ENCODE results near the gene WWOX.

Gene WWOX

GRCh38 chr16:78102122-78102660 lies 2.7 kb downstream of the WWOX start:
- H3K79me2 ChIP-seq (ENCODE audit: control insufficient read depth, insufficient read depth, low read length, poor library complexity) = peaks cover 3% of the 10 kb centered on the region
- no peak overlapping the region for H2BK5ac ChIP-seq (ENCODE audit: low read depth, low read length, poor library complexity)
- no peak overlapping the region for H2BK120ac ChIP-seq (ENCODE audit: insufficient read depth, low read length, poor library complexity)
- no peak overlapping the region for H2AK5ac ChIP-seq (ENCODE audit: low read length)
- H3K27ac ChIP-seq (ENCODE audit: low read depth, low read length) = no peak overlapping the region
- H3K14ac ChIP-seq (ENCODE audit: low read length) = no peak overlapping the region
- no peak overlapping the region for H4K12ac ChIP-seq (ENCODE audit: low read depth, low read length)
- no peak overlapping the region for H3K4me2 ChIP-seq (ENCODE audit: low read length)
- H3K27me3 ChIP-seq (ENCODE audit: insufficient read depth, low read length) = no peaks in the 10 kb centered on the region
- H3K23ac ChIP-seq (ENCODE audit: low read length) = no peak overlapping the region
- H3K4me1 ChIP-seq (ENCODE audit: control insufficient read depth in 1 of 2, insufficient read depth in 2 of 2, low read length in 2 of 2) = peaks cover 3 to 6% of the 10 kb centered on the region in 2 experiments
- H2AFZ ChIP-seq (ENCODE audit: insufficient read depth, low read length, poor library complexity) = no peak overlapping the region
- H2BK12ac ChIP-seq (ENCODE audit: low read length) = no peak overlapping the region
- H3K18ac ChIP-seq (ENCODE audit: low read length) = no peak overlapping the region
- H3K9me3 ChIP-seq (ENCODE audit: insufficient read depth, low read depth, low read length) = peaks cover 2% of the 10 kb centered on the region
- no peak overlapping the region for H4K91ac ChIP-seq (ENCODE audit: low read depth, low read length)
- no peak overlapping the region for H3K9ac ChIP-seq (ENCODE audit: low read length)
- H4K8ac ChIP-seq (ENCODE audit: low read depth, low read length) = no peak overlapping the region
- H3K4ac ChIP-seq (ENCODE audit: low read depth, low read length) = no peak overlapping the region
- H3K36me3 ChIP-seq (ENCODE audit: control insufficient read depth in 1 of 2, insufficient read depth in 2 of 2, low read length in 2 of 2) = peaks cover 0 to 5% of the 10 kb centered on the region in 2 experiments
- no peak for DNase-seq
- peaks cover 3% of the 10 kb centered on the region for H3K79me1 ChIP-seq (ENCODE audit: low read length)
- no peak overlapping the region for H3K4me3 ChIP-seq (ENCODE audit: low read depth, low read length)
- WGBS (ENCODE audit: extremely low coverage, insufficient coverage, insufficient read length) = no CpG with 5 or more reads among the region's 5 CpGs

- peaks cover 3% of the 10 kb centered on the region for H3K79me1 ChIP-seq (ENCODE audit: low read length)
- H3K4me2 ChIP-seq (ENCODE audit: low read length) = no peak overlapping the region
- no peaks in the 10 kb centered on the region for H3K27me3 ChIP-seq (ENCODE audit: insufficient read depth, low read length)
- H3K79me2 ChIP-seq (ENCODE audit: control insufficient read depth, insufficient read depth, low read length, poor library complexity) = peaks cover 3% of the 10 kb centered on the region
- H3K36me3 ChIP-seq (ENCODE audit: control insufficient read depth in 1 of 2, insufficient read depth in 2 of 2, low read length in 2 of 2) = peaks cover 0 to 5% of the 10 kb centered on the region in 2 experiments
- no peak overlapping the region for H3K27ac ChIP-seq (ENCODE audit: low read depth, low read length)
- no peak overlapping the region for H2BK5ac ChIP-seq (ENCODE audit: low read depth, low read length, poor library complexity)
- no CpG with 5 or more reads among the region's 11 CpGs for WGBS (ENCODE audit: extremely low coverage, insufficient coverage, insufficient read length)
- H3K9me3 ChIP-seq (ENCODE audit: insufficient read depth, low read depth, low read length) = peaks cover 2% of the 10 kb centered on the region
- H4K12ac ChIP-seq (ENCODE audit: low read depth, low read length) = no peak overlapping the region
- H3K18ac ChIP-seq (ENCODE audit: low read length) = no peak overlapping the region
- no peak overlapping the region for H3K23ac ChIP-seq (ENCODE audit: low read length)
- no peak overlapping the region for H2BK12ac ChIP-seq (ENCODE audit: low read length)
- no peak for DNase-seq
- no peak overlapping the region for H4K91ac ChIP-seq (ENCODE audit: low read depth, low read length)
- H3K4me3 ChIP-seq (ENCODE audit: low read depth, low read length) = no peak overlapping the region
- H2BK120ac ChIP-seq (ENCODE audit: insufficient read depth, low read length, poor library complexity) = no peak overlapping the region
- H4K8ac ChIP-seq (ENCODE audit: low read depth, low read length) = no peak overlapping the region
- no peak overlapping the region for H3K4ac ChIP-seq (ENCODE audit: low read depth, low read length)
- H2AFZ ChIP-seq (ENCODE audit: insufficient read depth, low read length, poor library complexity) = no peak overlapping the region
- no peak overlapping the region for H2AK5ac ChIP-seq (ENCODE audit: low read length)
- H3K4me1 ChIP-seq (ENCODE audit: control insufficient read depth in 1 of 2, insufficient read depth in 2 of 2, low read length in 2 of 2) = peaks cover 3 to 6% of the 10 kb centered on the region in 2 experiments
- H3K9ac ChIP-seq (ENCODE audit: low read length) = no peak overlapping the region
- no peak overlapping the region for H3K14ac ChIP-seq (ENCODE audit: low read length)
Measured at GRCh38 chr16:78102865-78103264, 3.4 kb downstream of the WWOX start.

- H3K18ac ChIP-seq (ENCODE audit: low read length) = no peak overlapping the region
- no peak overlapping the region for H3K4me3 ChIP-seq (ENCODE audit: low read depth, low read length)
- H2BK5ac ChIP-seq (ENCODE audit: low read depth, low read length, poor library complexity) = no peak overlapping the region
- H4K8ac ChIP-seq (ENCODE audit: low read depth, low read length) = no peak overlapping the region
- no peak overlapping the region for H3K23ac ChIP-seq (ENCODE audit: low read length)
- H3K9me3 ChIP-seq (ENCODE audit: insufficient read depth, low read depth, low read length) = peaks cover 2% of the 10 kb centered on the region
- H4K91ac ChIP-seq (ENCODE audit: low read depth, low read length) = no peak overlapping the region
- no peak overlapping the region for H3K27ac ChIP-seq (ENCODE audit: low read depth, low read length)
- no CpG with 5 or more reads among the region's 4 CpGs for WGBS (ENCODE audit: extremely low coverage, insufficient coverage, insufficient read length)
- no peaks in the 10 kb centered on the region for H3K27me3 ChIP-seq (ENCODE audit: insufficient read depth, low read length)
- no peak overlapping the region for H3K4me2 ChIP-seq (ENCODE audit: low read length)
- H3K9ac ChIP-seq (ENCODE audit: low read length) = no peak overlapping the region
- H2BK120ac ChIP-seq (ENCODE audit: insufficient read depth, low read length, poor library complexity) = no peak overlapping the region
- no peak overlapping the region for H4K12ac ChIP-seq (ENCODE audit: low read depth, low read length)
- no peak overlapping the region for H2BK12ac ChIP-seq (ENCODE audit: low read length)
- no peaks in the 10 kb centered on the region for H3K4me1 ChIP-seq (ENCODE audit: control insufficient read depth in 1 of 2, insufficient read depth in 2 of 2, low read length in 2 of 2)
- H3K4ac ChIP-seq (ENCODE audit: low read depth, low read length) = no peak overlapping the region
- H3K79me2 ChIP-seq (ENCODE audit: control insufficient read depth, insufficient read depth, low read length, poor library complexity) = no peaks in the 10 kb centered on the region
- no peak overlapping the region for H2AK5ac ChIP-seq (ENCODE audit: low read length)
- no peak overlapping the region for H3K14ac ChIP-seq (ENCODE audit: low read length)
- no peak overlapping the region for H2AFZ ChIP-seq (ENCODE audit: insufficient read depth, low read length, poor library complexity)
- no peak for DNase-seq
- H3K79me1 ChIP-seq (ENCODE audit: low read length) = no peaks in the 10 kb centered on the region
- peaks cover 6 to 7% of the 10 kb centered on the region in 2 experiments for H3K36me3 ChIP-seq (ENCODE audit: control insufficient read depth in 1 of 2, insufficient read depth in 2 of 2, low read length in 2 of 2)
Measured at GRCh38 chr16:78105517-78105916, 6.1 kb downstream of the WWOX start.

GRCh38 chr16:78106686-78107085 lies 7.2 kb downstream of the WWOX start:
- no CpG with 5 or more reads among the region's 8 CpGs for WGBS (ENCODE audit: extremely low coverage, insufficient coverage, insufficient read length)
- H2AK5ac ChIP-seq (ENCODE audit: low read length) = no peak overlapping the region
- no peak overlapping the region for H2AFZ ChIP-seq (ENCODE audit: insufficient read depth, low read length, poor library complexity)
- H2BK12ac ChIP-seq (ENCODE audit: low read length) = no peak overlapping the region
- H3K18ac ChIP-seq (ENCODE audit: low read length) = no peak overlapping the region
- H3K27me3 ChIP-seq (ENCODE audit: insufficient read depth, low read length) = no peaks in the 10 kb centered on the region
- H3K79me2 ChIP-seq (ENCODE audit: control insufficient read depth, insufficient read depth, low read length, poor library complexity) = no peaks in the 10 kb centered on the region
- peaks cover 6 to 9% of the 10 kb centered on the region in 2 experiments for H3K36me3 ChIP-seq (ENCODE audit: control insufficient read depth in 1 of 2, insufficient read depth in 2 of 2, low read length in 2 of 2)
- no peak overlapping the region for H2BK5ac ChIP-seq (ENCODE audit: low read depth, low read length, poor library complexity)
- H4K91ac ChIP-seq (ENCODE audit: low read depth, low read length) = no peak overlapping the region
- no peak overlapping the region for H3K4ac ChIP-seq (ENCODE audit: low read depth, low read length)
- H3K27ac ChIP-seq (ENCODE audit: low read depth, low read length) = no peak overlapping the region
- H3K4me3 ChIP-seq (ENCODE audit: low read depth, low read length) = no peak overlapping the region
- no peak overlapping the region for H3K9ac ChIP-seq (ENCODE audit: low read length)
- no peak overlapping the region for H3K14ac ChIP-seq (ENCODE audit: low read length)
- H3K4me2 ChIP-seq (ENCODE audit: low read length) = no peak overlapping the region
- peaks cover 2% of the 10 kb centered on the region for H3K9me3 ChIP-seq (ENCODE audit: insufficient read depth, low read depth, low read length)
- H3K79me1 ChIP-seq (ENCODE audit: low read length) = no peaks in the 10 kb centered on the region
- no peaks in the 10 kb centered on the region for H3K4me1 ChIP-seq (ENCODE audit: control insufficient read depth in 1 of 2, insufficient read depth in 2 of 2, low read length in 2 of 2)
- no peak overlapping the region for H3K23ac ChIP-seq (ENCODE audit: low read length)
- no peak overlapping the region for H4K12ac ChIP-seq (ENCODE audit: low read depth, low read length)
- H4K8ac ChIP-seq (ENCODE audit: low read depth, low read length) = no peak overlapping the region
- no peak for DNase-seq
- H2BK120ac ChIP-seq (ENCODE audit: insufficient read depth, low read length, poor library complexity) = no peak overlapping the region
